Omental fat pad (tissue), 4 donors: ENCODE measurements around the gene PALS2. TPM values are rescaled to one million over a fixed set of nuclear protein-coding genes. Genes with fewer than 3 reads are reported as not detected.

Experiments
- ATAC-seq: fragments of 150-250 bp; one replicate; pipeline ENCODE4 v1.9.1; 2016; ENCODE audit warnings: mild to moderate bottlenecking, moderate library complexity; ENCODE audit not compliant: low FRiP score
- DNase-seq: peaks from one replicate; pipeline ENCODE4 v3.0.0-alpha.2; 2019; ENCODE audit warnings: low spot score
- total RNA-seq, 4 donors: library from RNA; depleted of rRNA; stranded (reverse); fragments of >200 nt; gene quantifications; one replicate each; pipeline ENCODE4 v1.1.0, GENCODE V29; 2016
- TF ChIP-seq, protein P1 (sequence below), 3 donors: fragments of 450-650 bp; IDR thresholded peaks; one replicate each; pipeline ENCODE4 v1.5.1; 2016 to 2017; ENCODE audit warnings: antibody characterized with exemption in 3 of 3, mild to moderate bottlenecking in 3 of 3, moderate library complexity in 2 of 3

The PALS2 gene
- total RNA-seq, result 10 to 100 TPM in 3 of 4 donors, 1 to 10 TPM in 1; 8.2 to 30.0 (median 22.2) TPM

- ATAC-seq (peak; percentile 73), DNase-seq (no peak)
- TF ChIP-seq, protein P1, sequence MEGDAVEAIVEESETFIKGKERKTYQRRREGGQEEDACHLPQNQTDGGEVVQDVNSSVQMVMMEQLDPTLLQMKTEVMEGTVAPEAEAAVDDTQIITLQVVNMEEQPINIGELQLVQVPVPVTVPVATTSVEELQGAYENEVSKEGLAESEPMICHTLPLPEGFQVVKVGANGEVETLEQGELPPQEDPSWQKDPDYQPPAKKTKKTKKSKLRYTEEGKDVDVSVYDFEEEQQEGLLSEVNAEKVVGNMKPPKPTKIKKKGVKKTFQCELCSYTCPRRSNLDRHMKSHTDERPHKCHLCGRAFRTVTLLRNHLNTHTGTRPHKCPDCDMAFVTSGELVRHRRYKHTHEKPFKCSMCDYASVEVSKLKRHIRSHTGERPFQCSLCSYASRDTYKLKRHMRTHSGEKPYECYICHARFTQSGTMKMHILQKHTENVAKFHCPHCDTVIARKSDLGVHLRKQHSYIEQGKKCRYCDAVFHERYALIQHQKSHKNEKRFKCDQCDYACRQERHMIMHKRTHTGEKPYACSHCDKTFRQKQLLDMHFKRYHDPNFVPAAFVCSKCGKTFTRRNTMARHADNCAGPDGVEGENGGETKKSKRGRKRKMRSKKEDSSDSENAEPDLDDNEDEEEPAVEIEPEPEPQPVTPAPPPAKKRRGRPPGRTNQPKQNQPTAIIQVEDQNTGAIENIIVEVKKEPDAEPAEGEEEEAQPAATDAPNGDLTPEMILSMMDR (IDR thresholded peaks at IDR 0.05), result no peak
Measured at GRCh38 chr7:24572997-24573553, at the start of gene PALS2. TSS of gene PALS2 (plus strand) at chr7:24573452. CDS start at chr7:24623668, 50,216 bp downstream.

DNA sequence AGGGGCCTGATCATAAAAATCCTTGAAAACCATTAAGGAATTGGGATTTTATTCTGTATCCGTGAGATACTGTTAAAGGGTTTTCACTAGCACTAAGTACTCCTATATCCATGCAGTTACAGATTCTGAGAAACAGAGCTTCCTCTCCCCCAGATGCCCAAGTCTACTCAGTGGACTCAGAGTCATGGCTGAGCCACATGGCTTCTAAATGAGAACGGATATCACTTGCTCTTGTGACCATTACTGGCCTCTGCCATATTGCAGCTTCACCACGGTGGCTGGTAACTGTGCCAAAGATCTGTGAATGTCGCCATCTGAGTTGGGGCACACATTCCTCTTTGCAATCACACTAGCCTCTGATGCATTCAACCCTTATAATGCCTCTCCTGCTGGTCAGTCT lies 42.0 kb upstream of the PALS2 start:
- TF ChIP-seq, protein P1 (IDR thresholded peaks at IDR 0.05), result no peak
- DNase-seq (no peak), ATAC-seq (no peak)

- DNase-seq, result no peak
- TF ChIP-seq, protein P1 (IDR thresholded peaks at IDR 0.05), result no peak
- ATAC-seq, result no peak
Measured at GRCh38 chr7:24536682-24537081, 36.6 kb upstream of the PALS2 start.

- ATAC-seq (no peak), DNase-seq (no peak)
- TF ChIP-seq, protein P1 (IDR thresholded peaks at IDR 0.05), result no peak
Measured at GRCh38 chr7:24540956-24541355, 32.3 kb upstream of the PALS2 start.

GRCh38 chr7:24545215-24545614 lies 28.0 kb upstream of the PALS2 start:
- TF ChIP-seq, protein P1 (IDR thresholded peaks at IDR 0.05), result no peak
- no peak for ATAC-seq
- DNase-seq, result no peak

DNA sequence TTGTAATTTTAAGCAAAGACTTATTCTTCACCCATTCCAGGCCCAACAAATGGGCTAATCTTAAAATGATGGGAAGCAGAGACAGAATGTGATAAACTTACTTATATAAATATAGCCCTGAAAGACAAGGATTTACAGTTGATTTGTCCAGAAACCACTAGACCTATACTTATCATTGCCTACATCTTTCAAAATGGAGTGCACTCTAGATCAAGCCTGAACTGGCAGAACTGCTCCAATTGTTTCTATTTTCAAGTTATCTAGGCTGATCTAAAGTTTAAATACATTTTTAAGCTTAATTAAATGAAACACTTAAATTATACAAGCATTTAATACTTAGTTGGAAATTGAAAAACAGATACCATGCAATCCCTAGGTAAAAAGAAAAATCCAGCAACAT lies 24.9 kb upstream of the PALS2 start:
- ATAC-seq (no peak), DNase-seq (no peak)
- TF ChIP-seq, protein P1 (IDR thresholded peaks at IDR 0.05), result no peak

GRCh38 chr7:24549991-24550390 lies 23.3 kb upstream of the PALS2 start:
- TF ChIP-seq, protein P1 (IDR thresholded peaks at IDR 0.05), result no peak
- ATAC-seq (no peak), DNase-seq (no peak)
